Right atrium auricular region (tissue), 2 donors: ENCODE results near the gene PNPLA7. TPM values are rescaled to one million over a fixed set of nuclear protein-coding genes. Genes with fewer than 3 reads are reported as not detected.

Source experiments
- DNase-seq: peaks from one replicate; pipeline ENCODE4 v3.0.0-alpha.2; 2019; ENCODE audit warnings: low spot score
- H3K27ac ChIP-seq, 2 donors: fragments of 200-600 bp; sonication (generic); 1 replicate in 1 of 2; 2 replicates in 1 of 2; pipeline ENCODE4 v1.5.1; 2016 to 2019
- H3K27me3 ChIP-seq, 2 donors: fragments of 200-600 bp; sonication (generic); one replicate each; pipeline versions ENCODE4 v1.5.1 to v1.6.0; 2017 to 2019
- H3K36me3 ChIP-seq: fragments of 200-600 bp; sonication (generic); one replicate; pipeline ENCODE4 v1.5.1; 2016
- H3K4me1 ChIP-seq, 2 donors: fragments of 200-600 bp; sonication (generic); one replicate each; pipeline versions ENCODE4 v1.5.1 to v1.6.0; 2017 to 2019
- H3K4me3 ChIP-seq, 2 donors: fragments of 200-600 bp; sonication (generic); 1 replicate in 1 of 2; 2 replicates in 1 of 2; pipeline ENCODE4 v1.5.1; 2017 to 2019; ENCODE audit warnings: mild to moderate bottlenecking in 1 of 2, moderate library complexity in 1 of 2
- H3K9me3 ChIP-seq, 2 donors: fragments of 200-600 bp; sonication (generic); one replicate each; pipeline ENCODE4 v1.5.1; 2019
- total RNA-seq, 2 donors: library from RNA; depleted of rRNA; stranded (reverse); fragments of >200 nt; gene quantifications; one replicate each; pipeline ENCODE4 v1.1.0, GENCODE V29; 2016
- TF ChIP-seq, protein P1 (sequence below), 2 donors: fragments of 200-600 bp; sonication (generic); IDR thresholded peaks; one replicate each; pipeline ENCODE4 v1.5.1; 2019; ENCODE audit warnings: antibody characterized with exemption in 2 of 2

PNPLA7 gene
- total RNA-seq, 2 donors from 2014 or later, result 4.4 to 4.6 TPM

DNA sequence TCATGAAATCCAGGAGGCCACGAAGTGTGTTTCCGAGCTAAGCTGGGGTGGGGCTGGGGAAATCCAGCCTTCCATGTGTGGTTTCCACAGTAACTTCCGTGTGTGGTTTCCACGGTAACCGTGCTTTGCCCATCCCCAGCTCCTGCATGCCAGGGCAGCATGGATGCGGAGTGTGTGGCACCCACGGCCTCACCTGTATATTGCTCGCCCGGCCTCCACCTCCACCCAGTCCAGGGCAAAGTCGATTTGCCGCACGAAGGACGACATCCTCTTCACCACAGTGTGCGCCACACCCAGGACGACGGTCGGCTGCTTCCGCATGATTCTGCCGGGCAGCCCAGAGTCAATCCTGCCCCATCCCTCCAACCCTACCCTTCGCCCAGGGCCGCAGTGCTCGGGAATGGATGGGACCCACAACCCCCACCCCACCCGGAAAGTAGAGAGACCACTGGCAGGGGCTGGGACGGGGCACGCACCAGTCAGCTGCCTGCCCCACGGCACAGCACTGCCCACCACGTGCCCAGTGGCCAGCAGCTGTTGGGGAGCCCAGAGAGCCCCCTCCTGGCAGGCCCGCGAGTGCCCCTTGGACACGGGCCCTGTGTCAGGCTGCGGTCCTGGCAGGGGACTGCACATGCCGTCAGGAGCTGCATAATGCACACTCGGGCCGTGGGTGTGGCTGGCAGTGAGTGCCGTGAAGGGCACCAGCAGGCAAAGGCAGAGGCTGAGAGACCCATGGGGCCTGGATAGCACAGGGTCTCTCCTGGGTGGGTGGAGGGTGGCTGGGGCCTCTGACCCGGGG, 52.1 kb downstream of the PNPLA7 start:
- TF ChIP-seq, protein P1, sequence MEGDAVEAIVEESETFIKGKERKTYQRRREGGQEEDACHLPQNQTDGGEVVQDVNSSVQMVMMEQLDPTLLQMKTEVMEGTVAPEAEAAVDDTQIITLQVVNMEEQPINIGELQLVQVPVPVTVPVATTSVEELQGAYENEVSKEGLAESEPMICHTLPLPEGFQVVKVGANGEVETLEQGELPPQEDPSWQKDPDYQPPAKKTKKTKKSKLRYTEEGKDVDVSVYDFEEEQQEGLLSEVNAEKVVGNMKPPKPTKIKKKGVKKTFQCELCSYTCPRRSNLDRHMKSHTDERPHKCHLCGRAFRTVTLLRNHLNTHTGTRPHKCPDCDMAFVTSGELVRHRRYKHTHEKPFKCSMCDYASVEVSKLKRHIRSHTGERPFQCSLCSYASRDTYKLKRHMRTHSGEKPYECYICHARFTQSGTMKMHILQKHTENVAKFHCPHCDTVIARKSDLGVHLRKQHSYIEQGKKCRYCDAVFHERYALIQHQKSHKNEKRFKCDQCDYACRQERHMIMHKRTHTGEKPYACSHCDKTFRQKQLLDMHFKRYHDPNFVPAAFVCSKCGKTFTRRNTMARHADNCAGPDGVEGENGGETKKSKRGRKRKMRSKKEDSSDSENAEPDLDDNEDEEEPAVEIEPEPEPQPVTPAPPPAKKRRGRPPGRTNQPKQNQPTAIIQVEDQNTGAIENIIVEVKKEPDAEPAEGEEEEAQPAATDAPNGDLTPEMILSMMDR (IDR thresholded peaks at IDR 0.05), result no peak
- peaks cover 12% of the 10 kb centered on the region for H3K36me3 ChIP-seq
- no peak overlapping the region for H3K27ac ChIP-seq
- H3K4me1 ChIP-seq, result no peaks in the 10 kb centered on the region
- H3K27me3 ChIP-seq, result no peaks in the 10 kb centered on the region
- DNase-seq, result no peak
- no peak overlapping the region for H3K4me3 ChIP-seq
- H3K9me3 ChIP-seq, result no peaks in the 10 kb centered on the region

DNA sequence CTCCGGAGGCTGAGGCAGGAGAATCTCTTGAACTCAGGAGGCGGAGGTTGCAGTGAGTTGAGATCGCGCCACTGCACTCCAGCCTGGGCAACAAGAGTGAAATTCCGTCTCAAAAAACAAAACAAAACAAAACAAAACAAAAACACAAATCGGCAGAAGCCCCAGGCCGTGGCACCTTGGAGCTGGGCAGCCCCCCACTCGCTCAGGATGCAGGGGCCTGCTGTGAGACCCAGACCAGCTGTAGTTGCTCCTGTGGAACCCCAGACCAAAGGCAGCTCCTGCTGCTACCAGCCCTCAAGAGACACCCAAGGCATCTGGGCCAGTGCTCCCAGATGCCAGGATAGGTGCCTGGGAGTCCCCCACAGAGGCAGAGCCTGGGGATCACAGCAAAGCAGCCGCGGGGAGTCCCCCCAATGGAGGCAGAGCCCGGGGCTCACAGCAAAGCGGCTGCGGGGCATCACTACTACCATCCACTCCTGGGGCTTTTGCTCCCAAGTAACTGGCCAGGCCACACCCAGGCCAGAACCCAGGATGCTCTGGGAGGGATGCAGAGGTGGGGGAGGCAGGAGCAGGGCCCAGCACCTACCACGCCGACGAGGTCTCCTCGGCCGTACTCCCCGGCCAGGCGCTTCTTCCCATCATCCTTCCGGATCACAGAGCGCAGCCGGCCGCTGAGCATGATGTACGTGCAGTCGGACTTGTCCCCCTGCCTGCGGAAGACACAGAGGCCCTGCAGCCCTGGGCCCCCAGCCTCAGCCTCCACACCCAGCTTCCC, 53.4 kb downstream of the PNPLA7 start:
- no peaks in the 10 kb centered on the region for H3K4me1 ChIP-seq
- TF ChIP-seq, protein P1 (IDR thresholded peaks at IDR 0.05), result no peak
- no peak overlapping the region for H3K4me3 ChIP-seq
- H3K27me3 ChIP-seq, result no peaks in the 10 kb centered on the region
- no peak overlapping the region for H3K27ac ChIP-seq
- DNase-seq, result no peak
- peaks cover 12% of the 10 kb centered on the region for H3K36me3 ChIP-seq
- no peaks in the 10 kb centered on the region for H3K9me3 ChIP-seq

DNA sequence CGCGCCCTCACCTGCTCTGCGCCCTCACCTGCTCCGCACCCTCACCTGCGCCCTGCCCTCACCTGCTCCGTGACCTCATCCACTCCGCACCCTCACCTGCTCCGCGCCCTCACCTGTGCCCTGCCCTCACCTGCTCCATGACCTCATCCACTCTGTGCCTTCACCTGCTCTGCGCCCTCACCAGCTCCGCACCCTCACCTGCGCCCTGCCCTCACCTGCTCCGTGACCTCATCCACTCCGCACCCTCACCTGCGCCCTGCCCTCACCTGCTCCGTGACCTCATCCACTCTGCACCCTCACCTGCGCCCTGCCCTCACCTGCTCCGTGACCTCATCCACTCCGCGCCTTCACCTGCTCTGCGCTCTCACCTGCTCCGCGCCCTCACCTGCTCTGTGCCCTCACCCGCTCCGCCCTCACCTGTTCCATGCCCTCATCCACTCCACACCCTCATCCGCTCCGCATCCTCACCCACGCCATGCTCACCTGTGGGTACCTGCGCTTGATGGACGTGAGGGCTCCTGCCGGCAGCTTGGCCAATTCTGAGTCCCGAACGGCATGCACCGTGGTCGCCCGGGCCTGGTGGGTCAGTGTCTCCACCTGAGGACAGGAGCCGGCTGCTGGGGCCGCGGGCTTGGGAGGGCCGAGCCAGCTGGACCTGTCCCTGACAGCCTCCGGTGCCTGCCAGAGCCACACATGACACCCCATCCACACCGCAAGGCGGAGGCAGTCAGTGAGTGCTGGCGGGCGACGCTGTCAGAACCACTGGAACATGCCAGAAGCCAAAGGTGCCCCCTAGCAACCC, 55.5 kb downstream of the PNPLA7 start:
- H3K9me3 ChIP-seq, result no peaks in the 10 kb centered on the region
- no peaks in the 10 kb centered on the region for H3K27me3 ChIP-seq
- DNase-seq, result no peak
- peaks cover 6% of the 10 kb centered on the region for H3K36me3 ChIP-seq
- H3K4me1 ChIP-seq, result no peaks in the 10 kb centered on the region
- H3K27ac ChIP-seq, result no peak overlapping the region
- H3K4me3 ChIP-seq, result no peak overlapping the region
- TF ChIP-seq, protein P1 (IDR thresholded peaks at IDR 0.05), result no peak

DNA sequence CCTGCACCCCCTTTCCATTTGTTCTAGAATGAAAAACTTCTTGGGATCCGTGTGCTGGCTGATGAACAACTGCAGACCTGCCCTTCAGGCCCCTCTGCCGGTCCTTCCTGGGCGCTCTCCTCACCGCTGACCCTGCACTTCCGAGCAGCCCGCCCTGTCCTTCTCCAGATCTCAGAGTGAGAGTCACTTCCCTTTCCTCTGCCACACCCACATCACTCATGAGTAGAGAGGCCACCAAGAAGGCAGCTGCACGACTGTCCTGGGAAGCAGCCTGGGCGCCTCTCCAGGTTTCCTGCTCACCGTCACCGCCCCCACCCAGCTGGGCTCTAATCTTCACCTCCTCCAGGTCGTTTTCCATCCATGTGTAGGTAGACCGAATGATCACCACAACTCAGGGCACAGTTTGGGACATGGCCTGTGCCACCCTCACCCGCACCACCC, 56.1 kb downstream of the PNPLA7 start:
- Histone ChIP-seq H3K36me3 (peaks cover 6% of the 10 kb centered on the region), H3K4me1 (no peaks in the 10 kb centered on the region)
- no peak for DNase-seq

More for the DNA sequence above, 56.1 kb downstream of the PNPLA7 start:
- Histone ChIP-seq H3K27me3 (no peaks in the 10 kb centered on the region), H3K27ac (no peak overlapping the region), H3K9me3 (no peaks in the 10 kb centered on the region), H3K4me3 (no peak overlapping the region)
- TF ChIP-seq, protein P1 (IDR thresholded peaks at IDR 0.05), result no peak
